ENCODE measurements around the gene PICK1.
"Not testable (repeated sequence)": the region's sequence is repeated elsewhere in the genome, so short reads cannot be mapped to it uniquely, and the experiment has no call there.

Gene PICK1

DNA sequence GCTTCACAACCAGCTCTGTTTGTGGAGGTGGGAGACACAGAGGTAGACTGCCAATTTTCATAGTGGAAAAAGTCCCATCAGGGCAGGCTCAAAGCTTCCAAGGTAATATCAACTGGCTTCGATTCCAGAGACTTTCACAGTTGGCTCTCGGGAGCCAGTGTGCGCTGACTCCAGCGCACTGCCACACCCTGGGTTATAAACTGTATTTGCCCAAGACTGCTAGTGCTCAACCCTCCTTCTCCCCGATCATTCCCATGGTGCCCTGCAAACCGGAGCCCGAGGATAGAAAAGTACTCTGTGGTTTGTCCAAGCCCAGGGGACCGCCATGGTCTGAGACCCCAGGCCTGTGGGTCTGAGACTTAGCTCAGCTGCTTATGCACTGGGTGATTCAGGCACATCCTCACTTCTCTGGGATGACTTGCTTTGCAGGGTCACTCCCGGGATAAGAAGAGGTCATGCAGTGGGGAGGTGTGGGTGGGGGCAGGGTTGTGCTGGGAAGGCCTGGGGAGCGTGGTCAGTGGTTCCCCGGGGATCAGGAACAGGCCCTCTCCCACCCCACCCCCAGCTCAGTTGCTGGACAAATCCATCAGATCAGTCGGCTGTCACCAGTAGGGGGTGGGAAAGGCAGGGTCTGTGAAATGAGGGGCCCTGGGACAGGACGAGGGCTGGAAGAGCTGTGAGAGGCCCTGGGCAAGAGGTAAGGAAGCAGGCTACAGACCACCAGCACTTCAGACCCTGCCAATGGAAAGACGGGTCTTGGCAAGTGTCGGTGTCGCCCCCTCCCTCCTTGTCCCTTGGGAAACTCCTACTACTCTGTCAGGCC, 26.7 kb upstream of the PICK1 start:
- no peak for DNase-seq

GRCh38 chr22:38031491-38031890, 25.7 kb upstream of the PICK1 start:
- no peak for DNase-seq

DNA sequence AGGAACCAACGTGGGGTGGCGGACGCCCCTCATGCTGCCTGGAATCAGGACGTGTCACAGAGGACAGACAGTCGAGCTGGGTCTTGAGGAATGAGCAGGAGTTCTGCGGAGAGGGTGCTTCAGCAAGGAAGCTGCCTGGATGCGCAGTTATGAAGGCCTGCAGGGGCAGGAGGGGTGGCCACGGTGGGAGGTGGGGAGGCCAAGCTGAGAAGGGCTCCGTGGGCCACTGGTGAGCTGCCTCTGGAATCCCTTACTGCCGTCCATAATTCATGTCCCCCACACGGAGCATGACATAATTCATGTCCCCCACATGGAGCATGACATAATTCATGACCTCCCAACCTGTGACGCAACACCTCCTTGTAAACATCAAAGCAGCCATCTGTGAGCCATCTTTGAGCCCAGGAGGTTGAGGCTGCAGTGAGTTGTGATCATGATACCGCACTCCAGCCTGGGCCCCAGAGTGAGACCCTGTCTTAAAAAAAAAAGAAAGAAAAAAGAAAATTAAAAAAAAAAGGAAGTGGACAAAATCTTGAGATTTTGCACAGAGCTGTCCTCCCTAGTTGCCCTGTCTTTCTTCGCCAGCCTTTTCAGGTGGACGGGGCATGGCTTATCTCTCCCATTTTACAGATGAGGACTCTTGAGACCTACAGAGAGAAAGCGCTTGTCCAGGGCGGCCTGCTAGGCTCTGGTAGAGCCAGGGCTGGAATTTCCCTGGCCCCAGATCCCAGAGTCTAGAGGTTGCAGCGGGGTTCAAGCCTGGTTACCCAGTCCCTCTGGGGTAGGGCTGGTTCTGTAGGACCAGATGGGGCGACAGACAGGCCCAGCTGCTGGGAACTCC, 24.3 kb upstream of the PICK1 start:
- DNase-seq: no peak

- DNase-seq: peak; percentile 90
These were observed 23.5 kb upstream of the PICK1 start for GRCh38 chr22:38033522-38034277.

DNA sequence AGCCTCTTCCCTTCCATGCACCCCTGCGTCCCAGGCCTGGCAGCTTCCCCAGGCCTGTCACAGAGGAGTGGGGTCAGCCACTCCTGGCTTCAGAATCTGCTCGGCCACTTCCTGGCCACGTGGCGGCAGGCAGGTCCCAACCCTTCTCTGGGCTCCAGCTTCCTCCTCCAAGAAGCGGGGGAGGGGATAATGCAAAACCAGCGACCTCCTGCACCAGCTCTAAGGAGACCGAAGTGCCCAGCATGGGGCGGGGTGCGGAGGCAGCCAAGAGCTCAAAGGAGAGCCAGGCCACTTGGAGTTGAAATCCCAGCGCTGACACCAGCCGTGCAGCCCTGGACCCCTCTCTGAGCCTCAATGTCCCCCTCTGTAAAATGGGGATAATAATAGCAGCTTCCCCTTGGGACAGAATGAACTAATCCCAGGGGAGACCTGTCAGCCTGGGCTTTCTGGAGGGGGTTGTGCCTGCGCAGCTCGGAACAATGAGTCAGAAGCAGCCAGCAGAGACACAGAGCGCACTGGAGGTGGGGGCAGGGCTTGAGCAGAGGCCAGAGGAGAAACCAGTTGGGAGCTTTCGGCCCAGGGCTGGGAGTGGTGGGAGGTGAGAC, 22.8 kb upstream of the PICK1 start:
- DNase-seq: peak; percentile 86

DNA sequence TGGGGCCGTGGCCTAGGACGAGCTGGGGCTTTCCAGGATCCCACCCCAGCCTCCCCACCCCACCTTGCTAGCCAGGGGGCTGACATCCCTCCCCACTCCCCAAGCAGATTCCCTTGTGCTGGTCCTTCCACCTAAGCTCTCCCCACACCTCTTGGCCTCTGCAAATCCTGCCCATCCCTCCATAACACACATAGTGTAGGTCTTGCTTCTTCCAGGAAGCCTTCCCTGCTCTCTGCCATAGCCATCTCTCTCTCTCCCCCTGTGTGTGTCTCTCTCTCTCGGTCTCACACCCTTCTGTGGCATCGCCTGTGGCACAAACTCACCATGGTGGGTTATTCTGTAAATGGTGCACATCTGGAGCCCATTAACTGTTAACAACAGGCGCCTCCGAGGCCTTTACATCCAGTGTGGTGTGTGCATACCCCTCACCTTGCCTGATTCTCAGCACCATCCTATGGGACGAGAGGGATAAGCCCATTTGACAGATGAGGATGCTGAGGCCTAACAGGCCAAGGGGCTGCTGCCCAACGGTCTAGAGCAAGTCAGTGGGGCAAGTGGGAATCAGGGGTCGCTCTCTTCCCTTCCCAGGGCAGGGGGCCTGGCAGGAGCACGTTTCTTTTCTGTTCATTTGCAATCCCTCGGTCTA, 22.2 kb upstream of the PICK1 start:
- DNase-seq: no peak

DNA sequence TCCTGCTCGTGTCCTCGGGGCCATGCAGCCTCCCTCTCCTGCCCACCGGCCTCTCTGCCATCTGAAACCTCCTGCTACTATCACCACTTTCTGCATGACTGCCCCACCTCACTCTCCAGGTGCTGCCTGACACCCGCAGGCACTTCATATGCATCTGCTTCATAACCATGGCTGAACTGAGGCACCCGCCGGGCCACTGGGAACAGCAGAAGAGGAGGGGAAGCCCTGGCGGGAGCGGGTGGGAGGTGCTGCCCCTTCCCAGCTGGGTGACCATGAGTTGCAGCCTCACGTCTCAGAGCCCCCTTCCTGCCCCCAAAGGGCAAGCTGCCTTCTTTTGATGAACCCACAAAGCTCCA, 21.7 kb upstream of the PICK1 start:
- no peak for DNase-seq

DNA sequence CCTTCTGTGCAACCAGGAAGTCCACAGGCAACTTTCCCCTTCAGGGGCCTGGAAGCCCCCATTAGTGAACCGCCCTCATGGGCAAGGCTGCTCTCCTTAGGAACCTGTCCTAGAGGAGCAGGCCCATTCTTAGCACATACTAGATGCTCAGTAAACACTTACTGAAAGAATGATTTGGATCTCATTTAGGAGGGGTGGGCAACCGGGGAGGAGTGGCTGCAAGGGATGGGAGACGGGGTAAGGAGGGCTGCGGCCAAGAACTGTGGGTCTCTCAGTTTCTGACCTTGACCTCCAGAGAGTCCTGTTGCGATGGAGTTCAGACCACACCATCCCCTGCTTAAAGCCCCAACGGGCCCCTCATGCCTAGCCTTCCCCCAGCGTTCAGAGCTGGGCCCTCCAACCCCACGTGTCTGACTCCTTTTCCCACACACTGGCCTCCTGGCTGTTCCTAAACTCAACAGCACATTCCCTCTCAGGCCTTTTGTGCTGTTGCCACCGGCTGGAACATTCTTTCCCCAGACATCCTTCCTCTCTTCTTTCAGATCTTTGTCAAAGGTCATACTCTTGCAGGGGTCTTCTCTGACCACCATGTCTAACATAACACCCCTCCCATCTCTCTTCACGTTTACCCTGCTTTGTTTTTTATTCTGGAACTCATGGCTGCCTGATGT, 20.7 kb upstream of the PICK1 start:
- no peak for DNase-seq

DNA sequence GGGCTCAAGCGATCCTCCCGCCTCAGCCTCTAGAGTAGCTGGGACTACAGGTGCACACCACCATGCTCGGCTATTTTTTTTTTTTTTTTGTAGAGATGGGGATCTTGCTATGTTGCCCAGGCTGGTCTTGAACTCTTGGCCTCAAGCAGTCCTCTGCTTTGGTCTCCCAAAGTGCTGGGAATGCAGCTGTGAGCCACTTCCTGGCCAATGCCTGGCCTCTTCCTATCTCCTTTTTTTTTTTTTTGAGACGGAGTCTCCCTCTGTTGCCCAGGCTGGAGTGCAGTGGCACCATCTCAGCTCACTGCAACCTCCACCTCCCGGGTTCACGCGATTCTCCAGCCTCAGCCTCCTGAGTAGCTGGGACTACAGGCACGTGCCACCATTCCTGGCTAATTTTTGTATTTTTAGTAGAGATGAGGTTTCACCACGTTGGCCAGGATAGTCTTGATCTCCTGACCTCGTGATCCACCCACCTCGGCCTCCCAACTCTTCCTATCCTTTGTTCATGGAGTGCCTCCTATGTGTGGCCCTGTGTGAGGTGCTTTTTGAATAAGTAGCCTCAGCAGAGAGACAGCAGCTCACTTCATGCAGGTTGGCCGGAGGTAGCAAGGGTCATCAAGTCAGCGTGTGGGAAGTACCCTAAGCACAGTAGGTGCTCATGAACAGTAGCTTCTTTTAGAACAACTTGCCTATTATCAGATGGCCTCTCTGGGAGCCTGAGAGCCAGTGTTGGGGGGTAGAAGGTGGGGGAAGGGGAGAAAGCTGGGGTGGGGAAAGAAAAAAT, 19.6 kb upstream of the PICK1 start:
- not testable (repeated sequence) for DNase-seq

DNA sequence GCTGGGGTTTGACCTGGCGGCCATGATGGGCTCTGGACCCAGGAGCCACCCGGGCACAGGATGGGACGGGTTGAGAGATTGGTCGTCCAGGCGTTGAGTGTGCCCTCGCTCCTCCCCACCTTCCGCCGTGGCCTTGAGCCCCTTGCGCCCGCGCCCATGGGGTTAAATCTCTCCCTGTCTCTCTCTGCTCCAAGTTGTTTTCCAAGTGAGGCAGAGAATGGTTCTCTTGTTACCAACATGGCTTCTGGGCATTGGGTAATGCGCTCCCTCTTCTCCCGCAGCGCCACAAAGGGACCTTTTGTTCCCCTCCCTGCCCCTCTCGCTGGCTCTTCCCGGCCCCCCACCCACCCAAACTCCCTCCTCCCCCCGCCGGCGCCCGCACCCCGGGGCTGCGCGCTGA, 18.8 kb upstream of the PICK1 start:
- DNase-seq: peak; percentile 88

GRCh38 chr22:38038890-38039812, 18.1 kb upstream of the PICK1 start:
- DNase-seq: no peak

GRCh38 chr22:38040953-38041759, 16.0 kb upstream of the PICK1 start:
- no peak for DNase-seq

DNA sequence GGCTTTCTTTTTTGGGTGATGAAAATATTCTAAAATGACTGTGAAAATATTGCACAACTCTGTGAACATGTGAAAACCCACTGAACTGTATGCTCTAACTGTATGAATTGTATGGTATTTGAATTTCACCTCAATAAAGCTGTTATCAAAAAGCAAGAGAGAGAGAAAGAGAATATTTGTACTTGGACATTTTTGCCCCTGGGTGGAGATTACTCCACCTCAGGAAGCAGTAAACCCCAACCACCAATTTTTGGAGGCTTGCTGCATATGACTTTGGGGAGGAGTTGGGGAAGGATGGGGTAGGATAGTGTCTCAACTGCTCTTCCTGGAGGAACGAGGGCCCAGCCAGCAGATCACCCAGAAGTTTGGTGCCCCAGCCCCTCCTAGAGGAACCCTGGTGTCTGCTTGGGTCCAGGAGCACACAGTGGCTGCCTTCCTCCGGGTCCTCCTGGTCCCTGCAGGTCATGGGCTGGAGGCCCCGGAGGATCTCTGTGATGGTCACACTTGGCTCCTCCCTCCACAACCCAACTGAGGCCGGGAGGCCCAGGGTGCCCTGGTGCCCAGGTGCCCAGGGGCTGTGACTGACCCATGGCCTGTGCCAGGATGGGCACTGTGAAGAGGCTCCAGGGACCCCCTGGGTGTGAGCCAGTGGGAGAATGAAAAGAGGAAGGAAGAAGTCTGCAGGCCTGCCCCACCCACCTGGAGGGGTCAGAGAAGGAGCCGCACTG, 15.3 kb upstream of the PICK1 start:
- DNase-seq: no peak

DNA sequence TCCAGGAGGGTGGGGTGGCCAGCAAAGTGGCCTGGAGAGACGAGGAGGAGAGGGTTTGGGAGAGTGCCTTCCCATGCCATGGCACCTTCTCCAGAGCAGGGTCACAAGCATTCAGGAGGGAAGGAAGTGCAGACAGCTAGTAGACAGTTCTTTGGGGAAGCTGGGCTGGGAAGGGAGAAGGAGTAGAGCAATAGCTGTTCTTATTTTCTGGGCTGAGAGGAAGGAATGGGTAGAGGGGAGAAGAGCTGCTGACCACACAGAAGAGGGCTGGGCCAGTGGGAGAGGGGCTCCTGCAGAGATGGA, 14.8 kb upstream of the PICK1 start:
- DNase-seq: no peak

DNA sequence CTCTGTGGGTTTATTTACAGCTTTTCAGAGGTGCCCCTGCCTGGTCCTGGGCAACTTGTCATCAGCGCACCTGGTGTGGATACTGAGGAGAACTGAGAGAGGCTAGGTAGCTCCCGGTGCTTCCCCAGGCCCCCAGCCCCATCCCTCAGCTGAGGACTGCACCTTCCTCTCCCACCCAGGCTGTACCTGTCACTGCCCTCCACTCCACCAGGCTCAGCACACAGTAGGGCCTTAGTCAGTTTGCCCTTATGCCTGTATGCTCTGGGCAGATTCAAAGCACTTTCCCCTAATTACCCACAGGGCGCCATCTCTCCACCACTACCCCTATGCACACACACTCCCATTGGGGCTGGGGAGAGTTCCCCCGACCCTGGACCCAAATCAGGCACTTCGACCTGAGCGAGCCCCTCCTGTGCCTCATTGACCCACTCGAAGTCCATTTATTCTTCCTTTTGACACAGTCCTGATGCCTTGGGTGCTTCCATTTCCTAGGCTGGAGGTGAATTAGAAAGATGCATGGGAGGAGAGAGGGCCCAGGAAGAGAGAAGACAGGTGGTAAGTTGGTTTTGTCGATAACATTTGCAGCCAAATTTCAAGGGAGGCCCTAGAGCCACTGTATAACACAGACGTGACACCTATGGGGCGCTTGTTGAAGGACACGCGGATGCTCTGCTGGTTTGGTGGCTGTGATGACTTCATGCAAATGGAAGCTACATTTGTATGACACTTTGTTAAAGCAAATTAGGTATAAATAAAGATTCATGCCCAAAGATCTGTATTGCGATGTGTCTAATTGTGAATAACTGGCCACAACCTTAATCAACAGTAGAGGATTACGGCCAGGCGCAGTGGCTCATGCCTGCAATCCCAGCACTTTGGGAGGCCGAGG, 13.8 kb upstream of the PICK1 start:
- DNase-seq: no peak

DNA sequence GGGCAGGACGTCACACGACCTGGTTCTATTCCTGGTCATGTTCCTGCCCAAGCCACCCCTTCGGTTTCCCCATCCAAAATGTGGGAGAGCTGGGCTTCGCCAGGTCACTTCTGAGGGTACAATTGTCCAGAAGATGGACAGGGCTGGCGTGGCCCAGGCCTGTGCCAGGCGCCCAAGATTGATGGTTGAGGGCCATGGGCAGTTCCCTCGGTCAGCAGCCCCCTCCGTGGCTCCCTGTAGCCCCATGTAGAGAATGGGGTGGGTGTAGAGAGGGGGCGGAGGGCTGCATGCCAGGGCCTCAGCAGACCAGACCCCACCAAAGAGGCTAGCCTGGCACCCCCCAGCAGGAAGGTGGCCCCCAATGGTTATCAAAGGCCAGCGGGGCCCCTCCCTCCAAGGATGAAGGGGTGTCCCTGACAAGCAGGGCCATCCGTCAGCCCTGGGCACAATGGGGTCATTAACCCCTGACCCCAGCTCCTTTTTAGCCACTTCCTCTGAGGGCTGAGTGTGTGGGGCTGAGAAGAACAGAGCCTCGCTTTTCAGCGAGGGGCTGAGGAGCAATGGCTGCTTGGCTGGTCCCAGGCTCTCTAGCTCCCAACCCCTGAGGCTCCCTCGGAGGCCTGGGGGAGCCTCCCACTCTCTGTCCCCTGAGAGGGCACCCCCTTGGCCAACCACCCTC, 11.0 kb upstream of the PICK1 start:
- DNase-seq: no peak
